LNCaP clone FGC (cell line): ENCODE data around the gene HOXB4.

Experiments used
- DNase-seq: peaks from one replicate; pipeline ENCODE4 v3.0.0-alpha.2; 2011; ENCODE audit warnings: low read depth
- H3K4me3 ChIP-seq: 2 replicates; pipeline ENCODE4 v1.5.1; 2011; ENCODE audit warnings: mild to moderate bottlenecking, low read depth, low read length, control low read depth
- TF ChIP-seq, protein P1 (sequence below): IDR thresholded peaks from 2 replicates; pipeline ENCODE4 v1.5.1; 2012; ENCODE audit warnings: mild to moderate bottlenecking; ENCODE audit not compliant: control insufficient read depth, insufficient read depth; ENCODE audit errors: extremely low read depth

HOXB4 gene

DNA sequence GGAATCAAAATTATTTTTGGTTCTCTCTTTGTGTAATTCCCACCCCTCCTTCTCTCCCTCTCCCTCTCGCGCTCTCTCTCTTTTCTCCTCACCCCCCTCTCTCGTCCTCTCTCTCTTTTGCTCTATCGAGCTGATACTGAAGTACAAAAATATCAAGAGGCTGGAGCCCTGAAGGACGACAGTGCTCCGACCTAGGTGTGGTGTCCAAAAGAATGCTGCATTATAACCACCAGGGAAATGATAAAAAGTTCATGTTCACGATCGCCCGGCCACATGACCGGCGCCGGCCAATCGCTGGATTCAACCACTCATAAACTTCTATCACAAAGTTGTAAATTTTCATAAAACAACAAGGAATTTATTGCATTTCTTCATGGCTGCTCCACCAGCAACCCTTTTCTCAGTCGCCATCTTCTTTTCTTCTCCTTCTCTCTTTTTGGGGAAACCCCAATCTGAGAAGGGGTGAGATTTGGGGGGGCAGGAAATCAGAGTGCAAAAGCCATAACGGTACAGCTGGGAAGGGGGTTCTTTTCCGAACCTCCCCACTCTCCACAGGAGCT lies 26.7 kb upstream of the HOXB4 start, which contains the start of gene HOXB6:
Gene HOXB6 (minus strand): TSS at position 217 of the 560 bp plus-strand sequence. CDS start 6,836 bp downstream, outside the sequence.
- TF ChIP-seq, protein P1, sequence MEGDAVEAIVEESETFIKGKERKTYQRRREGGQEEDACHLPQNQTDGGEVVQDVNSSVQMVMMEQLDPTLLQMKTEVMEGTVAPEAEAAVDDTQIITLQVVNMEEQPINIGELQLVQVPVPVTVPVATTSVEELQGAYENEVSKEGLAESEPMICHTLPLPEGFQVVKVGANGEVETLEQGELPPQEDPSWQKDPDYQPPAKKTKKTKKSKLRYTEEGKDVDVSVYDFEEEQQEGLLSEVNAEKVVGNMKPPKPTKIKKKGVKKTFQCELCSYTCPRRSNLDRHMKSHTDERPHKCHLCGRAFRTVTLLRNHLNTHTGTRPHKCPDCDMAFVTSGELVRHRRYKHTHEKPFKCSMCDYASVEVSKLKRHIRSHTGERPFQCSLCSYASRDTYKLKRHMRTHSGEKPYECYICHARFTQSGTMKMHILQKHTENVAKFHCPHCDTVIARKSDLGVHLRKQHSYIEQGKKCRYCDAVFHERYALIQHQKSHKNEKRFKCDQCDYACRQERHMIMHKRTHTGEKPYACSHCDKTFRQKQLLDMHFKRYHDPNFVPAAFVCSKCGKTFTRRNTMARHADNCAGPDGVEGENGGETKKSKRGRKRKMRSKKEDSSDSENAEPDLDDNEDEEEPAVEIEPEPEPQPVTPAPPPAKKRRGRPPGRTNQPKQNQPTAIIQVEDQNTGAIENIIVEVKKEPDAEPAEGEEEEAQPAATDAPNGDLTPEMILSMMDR: no peak
- DNase-seq: no peak
- H3K4me3 ChIP-seq: peak within 1 kb of the TSS; percentile 54

- DNase-seq: no peak
- H3K4me3 ChIP-seq: peak overlapping the region; percentile 54
- TF ChIP-seq, protein P1: no peak
These were observed 26.0 kb upstream of the HOXB4 start for GRCh38 chr17:48603959-48604769.

DNA sequence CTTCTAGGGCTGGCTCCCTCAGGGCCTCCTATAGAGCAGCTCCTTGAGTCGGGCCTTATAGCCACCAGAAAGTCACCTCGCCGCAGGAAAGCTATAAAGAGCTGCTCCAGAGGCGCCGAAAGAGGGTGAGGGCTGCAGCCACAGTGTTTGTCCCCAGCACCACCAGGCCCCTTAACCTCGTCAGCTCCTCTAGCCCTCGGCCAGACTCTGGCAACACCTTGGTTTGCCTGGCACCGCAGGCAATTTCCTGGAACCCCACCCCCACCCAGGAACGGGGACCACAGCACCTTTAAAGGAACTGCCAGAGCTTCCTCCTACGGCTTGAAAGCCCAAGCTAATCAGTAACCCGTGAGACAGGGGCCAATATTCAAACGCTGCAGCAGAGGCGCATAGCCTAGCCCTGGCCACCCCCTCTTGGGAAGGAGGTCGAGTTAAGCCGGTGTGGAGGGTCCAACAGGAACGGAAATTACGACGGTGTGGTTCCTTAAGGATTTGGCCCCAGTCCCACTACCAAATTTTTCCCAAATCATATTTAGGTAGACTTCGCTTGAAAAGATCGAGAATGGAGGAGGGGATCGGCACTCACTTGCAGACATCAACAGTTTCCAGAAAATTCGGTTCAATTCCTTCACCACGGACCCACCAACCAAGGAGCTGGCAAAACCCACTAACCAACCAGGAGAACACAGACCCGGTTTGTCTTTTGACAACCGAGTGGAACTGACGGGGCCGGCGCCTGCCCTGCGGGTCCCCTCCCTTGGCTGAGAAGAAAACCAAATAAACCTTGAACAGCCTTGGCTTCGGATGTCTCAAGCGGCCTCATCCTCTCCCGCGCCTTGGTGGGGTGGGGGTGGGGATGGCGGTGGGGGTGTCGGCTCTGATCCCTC lies 23.6 kb upstream of the HOXB4 start:
- no peak overlapping the region for H3K4me3 ChIP-seq
- no peak for DNase-seq
- TF ChIP-seq, protein P1: no peak

GRCh38 chr17:48601207-48601538 lies 23.0 kb upstream of the HOXB4 start:
- TF ChIP-seq, protein P1: no peak
- DNase-seq: no peak
- no peak overlapping the region for H3K4me3 ChIP-seq

DNA sequence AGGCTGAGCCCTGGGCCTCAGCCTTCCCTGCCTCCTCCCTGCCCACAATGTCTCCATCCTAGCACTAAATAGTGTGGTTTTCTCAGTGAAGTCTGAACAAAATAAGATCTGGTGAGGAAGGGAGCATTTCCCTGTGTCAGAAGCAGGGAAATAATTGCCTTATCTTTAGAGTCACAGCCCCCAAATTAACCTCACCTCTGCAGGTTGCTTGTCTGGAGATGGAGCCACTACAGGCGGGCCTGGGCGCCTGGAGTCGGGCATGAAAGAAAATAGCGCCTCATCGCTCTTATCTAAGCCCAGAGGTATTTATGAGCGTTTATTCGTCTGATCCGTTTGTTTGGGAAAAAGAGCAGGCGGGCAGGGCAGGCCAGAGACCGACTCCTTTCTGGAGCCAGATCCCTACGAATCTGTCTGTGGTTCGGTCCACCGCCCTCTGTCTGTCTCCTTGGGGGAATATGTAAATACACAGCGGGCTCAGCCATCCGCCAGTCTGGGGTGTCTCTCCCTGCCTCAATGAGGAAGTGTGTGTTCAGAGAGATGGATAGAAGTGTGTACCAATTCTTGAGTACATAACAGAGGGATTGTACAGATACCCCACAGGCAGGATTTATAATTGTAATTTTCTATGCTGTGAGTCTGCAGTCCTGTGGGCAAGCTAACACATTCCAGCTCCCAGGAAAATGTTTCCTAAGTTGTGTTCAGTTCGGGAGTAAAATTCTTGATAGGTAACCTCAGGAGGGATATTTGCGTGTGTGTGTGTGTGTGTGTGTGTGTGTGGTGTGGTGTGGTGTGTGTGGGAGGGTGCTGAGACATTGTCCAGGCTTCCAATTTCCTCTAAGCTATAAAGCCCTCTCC lies 22.3 kb upstream of the HOXB4 start:
- TF ChIP-seq, protein P1: no peak
- DNase-seq: no peak
- no peak overlapping the region for H3K4me3 ChIP-seq

DNA sequence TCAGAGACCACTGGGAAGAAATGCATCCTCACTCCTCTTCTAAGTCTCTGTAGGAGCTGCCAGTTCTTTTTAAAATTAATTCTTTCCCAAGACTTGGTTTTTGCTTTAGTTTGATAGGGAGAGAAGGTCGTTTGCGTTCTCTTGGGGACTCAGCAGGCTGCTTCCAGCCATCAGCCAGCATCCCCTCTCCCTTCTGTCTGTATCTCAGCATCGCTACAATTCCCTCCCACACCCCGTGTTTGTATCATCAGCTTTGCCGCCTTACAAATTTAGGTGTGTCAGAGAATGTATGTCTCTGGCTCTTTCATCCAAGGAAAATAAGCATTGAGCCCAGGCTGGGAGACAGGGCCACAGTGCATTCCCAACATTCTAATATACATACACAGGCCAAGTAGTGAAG lies 21.2 kb upstream of the HOXB4 start:
- DNase-seq: no peak
- no peak overlapping the region for H3K4me3 ChIP-seq
- TF ChIP-seq, protein P1: no peak
